HG03378 (cell line): Measurements from ENCODE around the gene NKX3-2.

ENCODE experiments used
- ATAC-seq: cut with Tn5 transposase; IDR thresholded peaks from one replicate; pipeline ENCODE4 v1.9.1; 2021; ENCODE audit warnings: mild to moderate bottlenecking, moderate library complexity; ENCODE audit not compliant: unreplicated experiment

Gene NKX3-2

DNA sequence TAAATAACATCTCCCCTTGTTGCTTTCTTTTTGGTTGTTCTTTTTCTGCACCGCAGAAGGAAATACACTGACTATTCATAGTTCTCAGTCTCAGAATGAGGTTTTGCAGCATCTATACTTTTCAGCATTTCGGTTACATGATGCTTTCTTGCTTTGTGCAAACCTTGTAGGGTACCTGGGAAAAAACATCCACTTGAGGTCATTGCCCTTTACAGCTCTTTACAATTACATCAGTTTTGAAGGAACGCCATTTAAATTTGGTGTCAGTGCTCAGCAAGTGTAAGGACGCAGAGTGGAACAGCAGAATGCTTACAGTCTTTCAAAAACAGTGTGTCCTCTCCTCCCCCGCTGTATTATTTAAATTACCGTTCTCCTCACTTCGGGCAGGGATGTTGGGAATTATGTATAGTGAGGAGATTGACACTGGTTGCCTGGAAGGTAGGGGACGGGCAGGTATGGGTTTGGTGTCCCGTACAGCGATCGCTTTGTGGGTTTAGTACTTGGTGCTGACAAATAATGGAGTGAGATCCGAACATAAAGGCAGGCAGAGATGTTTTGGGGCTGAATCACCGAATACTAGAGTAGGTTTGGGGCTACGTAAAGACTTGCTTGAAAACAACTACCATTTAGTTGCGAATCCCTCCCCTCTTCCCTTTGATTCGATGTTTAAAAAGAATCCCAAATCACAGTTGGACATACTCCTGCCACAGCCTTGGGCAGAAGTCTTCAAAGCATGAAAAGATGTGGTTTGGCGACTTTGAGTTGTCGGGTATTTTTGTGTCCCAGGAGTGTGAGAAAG, 2.0 kb upstream of the NKX3-2 start:
- no peak for ATAC-seq

DNA sequence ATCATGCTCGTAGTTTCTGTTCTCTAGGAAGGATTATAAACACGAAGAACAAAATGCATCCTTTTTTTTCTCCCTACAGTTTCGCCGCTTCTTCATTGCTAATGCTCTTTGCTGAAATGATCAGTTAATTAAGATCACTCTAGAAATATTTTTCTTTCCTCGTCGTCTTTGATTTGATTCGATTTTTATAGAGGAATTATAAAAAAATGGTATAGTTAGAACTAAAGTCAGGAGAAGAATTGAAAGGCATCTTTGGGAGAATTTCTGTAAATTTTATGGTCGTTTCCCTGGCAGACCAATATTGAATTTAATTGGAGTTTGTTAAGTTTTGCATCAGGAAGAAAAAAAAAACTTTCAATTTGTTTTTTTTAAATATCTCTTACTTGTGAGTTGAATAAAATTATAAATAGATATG, 1.1 kb upstream of the NKX3-2 start:
- no peak for ATAC-seq

DNA sequence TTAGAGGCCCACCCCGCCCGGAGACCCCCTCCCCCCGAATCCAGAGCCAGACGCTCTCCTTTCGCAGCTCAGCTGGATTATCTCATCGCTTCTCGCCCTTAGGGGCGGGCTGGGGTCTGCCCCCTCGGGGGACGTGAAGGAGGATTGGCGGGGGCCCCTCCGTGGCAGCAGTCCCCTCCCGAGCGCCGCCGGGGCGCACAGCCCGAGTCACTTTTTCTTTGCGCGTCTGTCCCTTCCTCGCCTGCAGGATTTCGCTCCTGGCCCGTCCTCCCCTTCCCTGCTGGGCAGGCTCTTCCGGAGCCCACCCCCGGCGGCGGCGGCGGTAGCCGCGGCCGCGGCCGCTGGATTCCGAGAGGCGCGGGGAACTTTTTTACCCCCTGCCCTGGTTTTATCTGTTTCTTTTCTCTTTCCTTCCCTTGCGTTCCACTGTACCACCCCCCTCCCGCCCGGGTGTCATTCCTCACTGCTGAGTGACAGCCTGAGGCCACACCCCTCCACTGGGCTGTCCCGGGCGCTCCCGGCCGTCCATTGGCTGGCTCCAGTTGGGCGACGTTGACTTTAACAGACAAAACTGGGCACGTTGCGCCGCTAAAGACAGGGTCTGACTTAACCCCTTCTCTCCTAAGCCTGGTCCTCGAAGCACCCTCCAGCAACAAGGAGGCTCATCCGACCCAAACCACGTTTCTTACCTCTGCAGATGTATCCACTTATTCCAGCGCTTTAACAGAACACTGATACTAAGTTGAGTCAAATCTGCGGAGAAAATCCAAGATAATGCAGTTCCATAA, 492 bp upstream of the NKX3-2 start:
- peak; percentile 35 for ATAC-seq

DNA sequence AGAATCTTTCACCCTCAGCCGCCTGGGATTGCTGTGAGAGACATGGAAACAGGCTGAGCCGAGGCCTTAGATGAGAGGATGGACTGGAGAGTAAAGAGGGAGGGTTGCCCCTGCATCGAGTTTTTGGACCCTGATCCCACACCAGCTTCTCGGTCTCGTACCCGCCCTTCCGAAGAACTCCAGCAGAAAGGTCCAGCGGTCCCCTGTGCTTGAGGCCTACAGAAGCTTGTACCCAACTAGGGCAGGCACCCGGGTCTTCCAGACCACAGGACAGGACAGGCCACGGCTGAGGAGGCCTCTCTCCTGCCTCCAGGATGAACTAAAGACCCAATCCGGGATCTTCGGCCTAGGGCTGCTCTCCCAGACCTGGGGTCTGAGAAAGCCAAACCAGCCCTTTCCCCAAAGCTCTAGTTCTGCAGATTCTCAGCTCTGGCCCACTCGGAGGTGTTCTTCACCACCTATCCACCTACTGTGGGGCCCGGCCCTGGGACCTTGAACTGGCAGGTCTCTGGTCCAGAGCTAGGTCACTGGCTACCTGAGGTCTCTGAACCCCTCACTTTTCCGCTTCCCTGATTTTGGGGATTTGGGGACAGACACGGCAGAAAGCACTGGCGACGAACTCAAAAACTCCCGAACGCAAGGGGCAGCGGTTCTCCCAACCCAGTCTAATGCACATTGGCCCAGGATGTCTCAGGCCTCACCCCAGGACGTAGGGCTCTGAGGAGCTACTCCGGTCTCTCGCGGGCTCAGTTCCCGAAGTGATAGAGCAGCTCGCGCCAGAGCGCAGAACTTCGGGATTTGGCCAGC, 1.1 kb downstream of the NKX3-2 start:
- ATAC-seq: no peak

DNA sequence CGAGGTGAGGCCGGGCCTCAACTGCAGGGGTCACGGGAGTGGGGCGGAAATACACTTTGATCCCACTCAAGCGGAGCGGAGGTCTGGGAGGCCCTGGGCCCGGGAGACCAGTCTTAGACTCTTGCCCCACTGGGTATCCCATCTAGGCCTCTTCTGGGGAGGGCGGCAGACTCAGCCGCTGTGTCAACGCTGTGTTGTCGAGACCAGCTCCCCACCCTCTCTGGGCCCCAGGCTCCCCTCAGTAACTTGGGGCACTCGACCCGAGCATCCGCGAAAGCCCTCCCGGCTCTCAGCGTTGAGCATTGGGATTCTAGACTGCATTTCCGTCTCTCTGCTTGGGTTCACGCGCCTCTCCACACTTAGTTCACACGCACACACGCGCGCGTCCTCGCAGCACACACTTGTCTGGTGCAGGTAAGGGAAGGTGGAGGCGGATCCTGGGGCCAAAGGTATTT, 1.7 kb downstream of the NKX3-2 start:
- ATAC-seq: no peak

DNA sequence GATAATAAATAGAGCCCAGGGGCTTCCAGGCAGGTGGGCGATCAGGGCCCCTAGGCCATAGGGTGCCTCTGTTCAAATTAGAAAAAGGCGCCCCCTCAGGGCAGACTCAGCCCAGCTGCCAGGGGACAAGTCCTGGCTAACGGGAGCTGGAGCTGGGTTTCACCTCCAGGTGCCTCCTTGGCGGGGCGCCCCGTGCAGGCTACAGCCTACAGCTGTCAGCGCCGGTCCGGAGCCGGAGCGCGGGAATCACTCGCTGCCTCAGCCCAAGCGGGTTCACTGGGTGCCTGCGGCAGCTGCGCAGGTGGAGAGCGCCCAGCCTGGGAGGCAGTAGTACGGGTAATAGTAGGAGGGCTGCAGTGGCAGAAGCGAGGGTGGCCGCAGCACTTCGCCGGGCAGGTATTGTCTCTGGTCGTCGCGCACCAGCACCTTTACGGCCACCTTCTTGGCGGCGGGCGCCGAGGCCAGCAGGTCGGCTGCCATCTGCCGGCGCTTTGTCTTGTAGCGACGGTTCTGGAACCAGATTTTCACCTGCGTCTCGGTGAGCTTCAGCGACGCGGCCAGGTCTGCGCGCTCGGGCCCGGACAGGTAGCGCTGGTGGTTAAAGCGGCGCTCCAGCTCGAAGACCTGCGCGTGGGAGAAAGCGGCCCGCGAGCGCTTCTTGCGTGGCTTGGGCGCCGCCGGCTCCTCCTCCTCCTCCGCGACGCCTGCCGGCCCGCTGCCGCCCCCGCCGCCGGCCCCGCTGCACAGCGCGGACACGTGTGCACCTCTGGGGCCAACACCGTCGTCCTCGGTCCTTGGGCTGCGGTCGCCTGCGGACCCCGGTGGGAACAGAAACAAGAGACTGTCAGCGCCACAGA, 2.4 kb downstream of the NKX3-2 start:
- ATAC-seq: no peak

DNA sequence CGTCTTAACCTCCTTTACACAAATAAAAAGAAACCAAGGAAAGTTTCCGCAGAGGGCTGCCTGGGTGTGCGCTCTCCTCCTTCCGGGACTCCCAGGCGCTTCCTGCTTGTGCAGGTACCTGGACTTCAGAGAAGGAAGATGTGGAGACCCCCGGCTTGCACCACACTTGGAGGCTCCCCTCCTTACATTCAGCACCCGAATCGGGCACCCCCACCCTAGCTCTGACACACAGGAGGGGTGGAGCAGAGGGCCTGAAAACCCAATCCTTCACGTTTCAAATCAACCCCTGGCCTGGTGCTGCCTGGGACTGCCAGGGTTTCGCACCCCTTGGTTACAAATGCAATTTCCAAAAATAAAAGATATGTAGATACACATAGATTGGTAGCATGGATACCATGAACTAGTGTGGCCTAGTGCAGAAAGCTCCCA, 3.1 kb downstream of the NKX3-2 start:
- no peak for ATAC-seq

DNA sequence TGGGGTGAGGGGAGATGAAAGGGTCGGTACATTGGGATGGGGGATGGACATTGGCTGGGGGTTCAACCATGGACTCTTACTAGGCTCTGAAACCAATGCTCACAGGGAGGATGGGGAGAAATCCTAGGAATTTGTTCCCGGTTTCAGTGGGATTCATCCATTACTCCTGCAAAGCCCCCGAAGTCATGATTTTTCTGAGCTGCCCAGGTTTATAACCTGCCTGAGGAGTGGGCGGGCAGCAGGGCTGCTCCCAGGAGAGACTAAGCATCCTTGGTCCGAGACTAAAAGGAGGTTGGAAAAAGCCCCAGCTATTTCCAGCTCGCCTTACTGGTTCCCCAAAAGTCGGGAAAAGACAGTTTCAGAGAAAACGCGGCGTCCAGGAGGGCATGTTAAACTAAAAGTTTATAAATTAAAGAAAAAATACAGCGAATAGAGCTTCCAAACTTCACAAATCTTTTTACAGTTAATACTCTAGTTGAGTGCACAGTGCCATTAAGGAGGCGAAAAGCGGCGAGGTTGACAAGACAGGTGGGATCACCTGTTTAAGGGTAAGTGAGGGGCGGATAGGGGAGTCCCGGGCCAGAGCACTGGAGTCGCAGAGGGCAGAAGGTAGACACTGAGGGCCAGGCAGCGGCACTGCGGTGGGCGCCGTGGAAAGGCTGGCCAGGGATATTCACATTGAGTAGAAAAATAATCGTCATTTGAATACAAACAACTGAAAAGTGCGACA, 3.7 kb downstream of the NKX3-2 start:
- no peak for ATAC-seq

DNA sequence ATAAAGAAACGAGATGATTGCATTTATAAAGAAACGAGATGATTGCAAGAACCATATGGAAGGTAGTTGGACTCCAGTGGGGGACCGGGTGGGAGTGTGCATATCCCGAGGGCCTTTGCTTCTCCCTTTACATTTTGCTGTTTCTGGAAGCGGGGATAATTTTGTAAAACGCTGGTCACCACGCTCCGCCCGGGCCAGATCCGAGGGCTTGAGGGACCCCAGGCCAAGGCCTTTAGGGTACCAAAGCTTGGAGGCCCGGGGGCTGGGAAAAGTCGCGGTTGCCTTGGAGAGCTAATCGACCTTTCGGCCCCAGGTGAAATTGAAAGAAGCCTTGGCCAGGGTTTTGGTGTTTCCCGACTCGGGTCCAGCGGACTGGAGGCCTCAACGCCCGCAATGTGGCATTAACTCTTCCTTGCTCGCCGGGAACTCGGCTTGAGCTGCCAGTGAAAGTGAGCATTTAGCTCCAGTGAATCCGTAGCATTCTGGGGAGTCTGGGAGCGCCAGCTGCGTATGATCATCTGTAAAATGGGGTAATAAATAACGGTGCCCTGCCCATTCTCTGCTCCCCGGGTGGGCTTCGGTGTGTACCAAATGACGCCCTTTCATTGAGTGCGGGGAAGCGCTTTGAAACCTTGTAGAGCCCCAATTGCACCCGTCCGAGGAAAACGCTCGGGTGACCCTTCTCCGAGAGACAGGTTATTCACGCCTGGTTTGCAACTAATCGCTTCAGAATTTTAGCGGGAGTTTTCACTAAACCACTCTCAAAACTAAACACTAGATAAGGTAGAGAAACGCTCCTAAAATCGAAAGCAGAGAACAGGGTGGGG, 4.5 kb downstream of the NKX3-2 start:
- ATAC-seq: no peak

DNA sequence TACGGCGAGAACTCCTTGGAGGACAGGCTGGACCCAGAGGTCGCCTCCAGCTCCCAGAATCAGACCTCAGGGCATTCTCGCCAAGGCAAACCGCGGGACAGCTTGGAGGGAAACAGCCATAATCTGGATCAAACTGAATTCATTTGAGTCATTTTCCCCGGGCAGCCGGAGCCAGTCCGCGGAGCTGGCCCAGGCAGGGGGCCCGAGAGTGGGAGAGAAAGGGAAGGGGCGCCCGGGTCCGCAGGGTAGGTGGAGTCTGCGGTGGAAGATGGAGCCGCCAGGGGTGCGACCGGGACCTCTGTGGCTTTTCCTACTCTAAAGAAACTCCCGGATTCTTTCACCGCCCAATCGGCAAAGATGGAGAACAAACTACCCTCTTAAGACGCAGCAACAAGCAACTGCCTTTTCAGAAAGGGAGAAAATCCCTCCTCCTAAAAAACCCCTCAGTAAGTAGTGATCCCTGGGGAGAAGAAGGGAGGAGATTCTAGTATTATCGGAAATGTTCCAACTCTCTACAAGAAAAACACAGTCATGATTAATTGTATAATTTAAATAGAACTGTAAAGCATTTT, 5.2 kb downstream of the NKX3-2 start:
- ATAC-seq: no peak

DNA sequence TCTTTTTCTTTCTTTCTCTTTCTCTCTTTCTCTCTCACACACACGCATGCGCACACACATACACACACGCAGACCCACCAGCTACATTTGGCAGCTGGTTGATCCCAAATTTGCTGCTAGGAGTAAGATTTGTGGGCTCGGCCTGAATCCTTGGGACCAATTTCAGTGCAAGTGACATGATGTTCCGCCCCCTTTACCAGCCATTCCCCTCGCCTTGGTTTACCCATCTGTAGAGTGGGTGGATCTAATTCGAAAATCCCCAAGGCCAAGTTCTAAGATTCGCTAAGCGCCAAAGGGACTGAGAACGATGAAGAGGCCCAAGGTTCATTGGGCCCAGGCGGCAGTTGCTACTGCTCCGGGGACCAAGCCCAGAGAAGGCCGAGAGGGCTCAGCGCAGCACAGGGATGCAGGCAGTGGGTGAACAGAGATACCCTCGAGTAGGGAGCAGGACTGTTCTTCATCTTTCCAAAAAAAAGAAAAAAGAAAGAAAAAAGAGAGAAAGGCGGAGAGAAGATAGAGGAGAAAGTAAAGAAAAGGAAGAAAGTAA, 5.8 kb downstream of the NKX3-2 start:
- no peak for ATAC-seq

DNA sequence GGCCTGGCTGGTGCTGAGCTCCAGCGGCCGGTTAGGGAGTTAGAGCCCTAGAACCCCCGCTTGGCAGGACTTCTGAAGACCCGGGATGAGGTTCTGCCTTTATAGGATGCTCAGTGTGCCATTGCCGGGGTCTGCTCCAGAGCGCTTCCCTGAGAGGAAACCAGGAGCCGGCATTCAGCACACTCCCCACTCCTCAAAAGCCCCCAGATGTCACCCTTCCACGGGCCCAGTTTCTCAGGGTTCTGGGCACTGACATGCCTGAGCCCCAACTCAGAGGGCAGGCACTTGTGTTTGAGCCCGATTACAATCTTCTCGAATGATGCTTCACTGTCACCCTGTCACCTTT, 6.5 kb downstream of the NKX3-2 start:
- no peak for ATAC-seq

DNA sequence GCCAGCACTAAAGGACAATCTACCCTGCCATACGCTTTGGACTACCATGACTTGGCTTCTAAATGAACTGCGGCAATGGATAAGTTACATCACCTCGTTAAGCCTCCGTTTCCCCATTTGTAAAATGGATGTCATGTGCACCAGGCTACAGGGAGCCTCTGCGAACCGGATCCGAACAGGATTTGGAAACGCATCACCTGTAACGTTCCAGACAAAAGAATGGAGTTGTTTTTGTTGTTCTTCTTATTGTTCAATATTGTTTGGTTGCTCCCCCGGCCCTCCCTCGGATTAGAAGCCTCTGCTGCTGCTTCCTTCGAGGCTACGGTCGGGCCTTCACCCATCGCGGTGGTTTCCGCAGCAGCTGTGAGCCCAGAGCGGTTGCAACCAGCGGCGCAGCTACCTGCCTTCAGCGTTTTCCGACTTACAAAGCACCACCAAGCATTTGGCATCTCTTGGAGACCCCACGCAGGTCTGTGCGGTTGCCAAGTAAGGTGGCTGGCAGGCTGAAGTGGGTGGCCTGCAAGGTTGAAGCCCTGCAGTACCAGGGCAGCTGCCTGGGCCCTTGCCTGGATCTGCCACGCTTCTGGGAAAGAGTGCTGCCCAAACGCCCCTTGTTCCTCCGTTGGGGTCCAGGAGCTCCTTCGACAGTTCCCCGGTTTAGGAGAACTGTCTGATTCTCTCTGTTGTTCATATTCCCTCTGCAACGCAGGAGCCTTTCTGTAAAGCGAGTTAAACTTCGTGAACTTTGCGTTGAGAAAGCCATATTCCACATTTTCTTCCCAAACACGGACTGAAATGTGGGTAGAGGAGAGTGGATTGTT, 7.1 kb downstream of the NKX3-2 start:
- ATAC-seq: no peak

DNA sequence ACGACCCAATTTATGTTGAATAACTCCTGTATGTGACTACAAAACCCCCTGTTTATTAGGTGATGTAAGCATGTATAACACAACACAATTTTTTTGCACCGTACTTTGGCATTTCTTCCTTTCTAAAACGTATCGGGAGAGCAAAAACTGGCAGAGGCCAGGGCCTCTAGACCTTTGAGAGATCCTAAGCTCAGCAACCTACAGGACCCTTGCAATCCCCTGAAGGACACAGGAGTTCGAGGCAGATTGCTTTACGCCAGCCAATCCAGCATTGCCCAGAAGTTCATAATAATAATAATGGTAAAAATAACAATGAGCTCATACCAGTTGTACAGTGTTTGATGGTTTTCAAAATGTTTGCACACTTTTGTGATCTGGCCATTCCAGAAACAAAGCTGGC, 7.7 kb downstream of the NKX3-2 start:
- ATAC-seq: no peak

DNA sequence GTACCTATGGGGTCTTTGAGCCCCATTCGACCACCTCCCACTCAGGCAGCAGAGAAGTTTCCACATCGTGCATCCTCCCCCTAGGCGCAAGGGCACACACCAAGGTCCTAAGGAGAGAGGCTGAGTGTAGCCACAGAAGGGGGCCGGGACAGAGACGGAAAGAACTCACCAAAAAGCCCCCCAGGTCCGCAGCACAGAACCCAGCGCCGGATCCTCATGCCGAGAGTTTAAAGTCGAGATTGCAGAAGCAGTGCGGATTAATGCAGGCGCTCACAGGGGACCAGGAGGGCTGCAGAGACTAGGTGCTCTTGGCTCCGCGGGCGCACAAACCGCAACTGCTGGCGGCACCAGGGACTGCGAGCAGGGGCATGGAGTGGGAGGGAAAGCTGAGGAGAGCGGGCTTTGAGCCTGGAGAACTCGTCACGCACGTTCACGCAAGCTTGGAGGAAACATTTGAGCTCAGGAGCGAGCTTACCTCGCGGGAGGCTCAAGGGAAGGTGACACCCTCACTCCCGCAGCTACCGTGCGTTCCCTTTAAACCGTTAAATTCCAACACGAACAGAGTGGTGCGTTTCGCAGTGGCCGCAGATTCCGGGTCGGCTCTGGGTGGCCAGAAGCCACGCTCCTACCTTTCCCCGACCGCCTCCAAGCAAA, 8.5 kb downstream of the NKX3-2 start:
- no peak for ATAC-seq

DNA sequence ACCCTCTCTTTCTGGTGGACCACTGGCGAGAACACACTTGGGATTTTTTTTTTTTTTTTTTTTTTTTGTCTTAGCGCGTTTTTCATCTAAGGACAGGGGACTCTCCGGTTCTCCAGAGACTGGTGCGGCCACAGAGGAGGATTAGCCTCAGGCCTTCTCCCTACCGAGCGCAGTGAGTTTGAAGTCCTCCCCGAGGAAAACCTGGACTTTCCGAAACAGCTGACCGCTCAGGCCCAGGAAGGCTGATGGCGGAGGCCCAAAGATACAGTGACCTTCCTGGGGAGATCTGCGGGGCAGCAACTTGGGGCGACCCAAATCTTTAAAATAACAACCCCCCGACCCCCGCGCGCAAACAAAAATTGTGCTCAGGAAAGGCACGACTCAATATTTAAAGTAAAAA, 9.2 kb downstream of the NKX3-2 start:
- no peak for ATAC-seq
